ENCODE results near the gene HOXA13. TPM values are rescaled to one million over a fixed set of nuclear protein-coding genes. Genes with fewer than 3 reads are reported as not detected.

The HOXA13 gene
- total RNA-seq, 2 donors from 2014 or later: not detected

GRCh38 chr7:27189295-27189996, 10.4 kb downstream of the HOXA13 start:
- peaks cover 3% of the 10 kb centered on the region for H3K9me3 ChIP-seq (ENCODE audit: control insufficient read depth, low read length, poor library complexity, severe bottlenecking)
- DNase-seq (peak in 1 of 3 donors; percentile 5), ATAC-seq (no peak)
- Mint-ChIP-seq H3K36me3 (ENCODE audit: low read depth) (peaks cover 4% of the 10 kb centered on the region), H3K4me3 (peak overlapping the region; percentile 85), H3K27me3 (peaks cover 91% of the 10 kb centered on the region), H3K4me1 (peaks cover 33% of the 10 kb centered on the region), H3K27ac (peak overlapping the region; percentile 8)

GRCh38 chr7:27188386-27189294, 11.3 kb downstream of the HOXA13 start:
- ATAC-seq (peak; percentile 32), DNase-seq (peak in 1 of 3 donors; percentile 7)
- H3K27ac Mint-ChIP-seq: peak overlapping the region; percentile 63
- H3K4me3 Mint-ChIP-seq: peak overlapping the region; percentile 85
- peaks cover 90% of the 10 kb centered on the region for H3K27me3 Mint-ChIP-seq
- H3K36me3 Mint-ChIP-seq (ENCODE audit: low read depth): peaks cover 4% of the 10 kb centered on the region
- H3K4me1 Mint-ChIP-seq: peaks cover 36% of the 10 kb centered on the region
- peaks cover 3% of the 10 kb centered on the region for H3K9me3 ChIP-seq (ENCODE audit: control insufficient read depth, low read length, poor library complexity, severe bottlenecking)

GRCh38 chr7:27187475-27188385, 12.2 kb downstream of the HOXA13 start:
- DNase-seq: peak in 1 of 3 donors; percentile 7
- peak overlapping the region; percentile 69 for H3K27ac Mint-ChIP-seq
- H3K4me1 Mint-ChIP-seq: peaks cover 36% of the 10 kb centered on the region
- peaks cover 90% of the 10 kb centered on the region for H3K27me3 Mint-ChIP-seq
- no peak for ATAC-seq
- peaks cover 4% of the 10 kb centered on the region for H3K36me3 Mint-ChIP-seq (ENCODE audit: low read depth)
- peaks cover 3% of the 10 kb centered on the region for H3K9me3 ChIP-seq (ENCODE audit: control insufficient read depth, low read length, poor library complexity, severe bottlenecking)
- H3K4me3 Mint-ChIP-seq: peak overlapping the region; percentile 85

- ATAC-seq: no peak
- peaks cover 3% of the 10 kb centered on the region for H3K9me3 ChIP-seq (ENCODE audit: control insufficient read depth, low read length, poor library complexity, severe bottlenecking)
- Mint-ChIP-seq H3K4me1 (peaks cover 32% of the 10 kb centered on the region), H3K27me3 (peaks cover 89% of the 10 kb centered on the region), H3K4me3 (peak overlapping the region; percentile 7), H3K27ac (peak overlapping the region; percentile 69), H3K36me3 (ENCODE audit: low read depth) (peaks cover 4% of the 10 kb centered on the region)
- DNase-seq: no peak
Observed at GRCh38 chr7:27186668-27187474, 13.0 kb downstream of the HOXA13 start.

GRCh38 chr7:27185854-27186667, 13.8 kb downstream of the HOXA13 start:
- peak overlapping the region; percentile 39 for H3K27ac Mint-ChIP-seq
- peaks cover 30% of the 10 kb centered on the region for H3K4me1 Mint-ChIP-seq
- DNase-seq: peak in 1 of 3 donors; percentile 7
- peaks cover 3% of the 10 kb centered on the region for H3K9me3 ChIP-seq (ENCODE audit: control insufficient read depth, low read length, poor library complexity, severe bottlenecking)
- ATAC-seq: no peak
- peaks cover 81% of the 10 kb centered on the region for H3K27me3 Mint-ChIP-seq
- H3K4me3 Mint-ChIP-seq: peak overlapping the region; percentile 60
- peaks cover 4% of the 10 kb centered on the region for H3K36me3 Mint-ChIP-seq (ENCODE audit: low read depth)

- peaks cover 3% of the 10 kb centered on the region for H3K9me3 ChIP-seq (ENCODE audit: control insufficient read depth, low read length, poor library complexity, severe bottlenecking)
- DNase-seq (no peak), ATAC-seq (no peak)
- peaks cover 32% of the 10 kb centered on the region for H3K4me1 Mint-ChIP-seq
- H3K36me3 Mint-ChIP-seq (ENCODE audit: low read depth): peaks cover 4% of the 10 kb centered on the region
- peak within 1 kb of the TSS; percentile 85 for H3K4me3 Mint-ChIP-seq
- peak within 1 kb of the TSS; percentile 73 for H3K27ac Mint-ChIP-seq
- peaks cover 77% of the 10 kb centered on the region for H3K27me3 Mint-ChIP-seq
Observed at GRCh38 chr7:27185013-27185853, 14.7 kb downstream of the HOXA13 start, which contains the start of gene HOXA11. Gene HOXA11, minus strand, starts transcription at chr7:27185232. Its CDS starts 88 bp downstream, at chr7:27185144.

GRCh38 chr7:27184337-27185012, 15.4 kb downstream of the HOXA13 start:
- DNase-seq (peak in 1 of 3 donors; percentile 10), ATAC-seq (no peak)
- Mint-ChIP-seq H3K4me1 (peaks cover 37% of the 10 kb centered on the region), H3K4me3 (peak overlapping the region; percentile 85), H3K36me3 (ENCODE audit: low read depth) (peaks cover 6% of the 10 kb centered on the region), H3K27ac (peak overlapping the region; percentile 73), H3K27me3 (peaks cover 77% of the 10 kb centered on the region)
- peaks cover 3% of the 10 kb centered on the region for H3K9me3 ChIP-seq (ENCODE audit: control insufficient read depth, low read length, poor library complexity, severe bottlenecking)

- H3K27ac Mint-ChIP-seq: peak overlapping the region; percentile 73
- H3K27me3 Mint-ChIP-seq: peaks cover 77% of the 10 kb centered on the region
- peak overlapping the region; percentile 85 for H3K4me3 Mint-ChIP-seq
- peaks cover 36% of the 10 kb centered on the region for H3K4me1 Mint-ChIP-seq
- H3K36me3 Mint-ChIP-seq (ENCODE audit: low read depth): peaks cover 6% of the 10 kb centered on the region
- peaks cover 3% of the 10 kb centered on the region for H3K9me3 ChIP-seq (ENCODE audit: control insufficient read depth, low read length, poor library complexity, severe bottlenecking)
- DNase-seq (no peak), ATAC-seq (no peak)
Observed at GRCh38 chr7:27183682-27184336, 16.1 kb downstream of the HOXA13 start.

GRCh38 chr7:27182861-27183681, 16.8 kb downstream of the HOXA13 start:
- DNase-seq (peak in 1 of 3 donors; percentile 4), ATAC-seq (no peak)
- H3K9me3 ChIP-seq (ENCODE audit: control insufficient read depth, low read length, poor library complexity, severe bottlenecking): peaks cover 3% of the 10 kb centered on the region
- peaks cover 2% of the 10 kb centered on the region for H3K36me3 Mint-ChIP-seq (ENCODE audit: low read depth)
- H3K4me1 Mint-ChIP-seq: peaks cover 29% of the 10 kb centered on the region
- H3K27me3 Mint-ChIP-seq: peaks cover 76% of the 10 kb centered on the region
- peak overlapping the region; percentile 47 for H3K4me3 Mint-ChIP-seq
- peak overlapping the region; percentile 73 for H3K27ac Mint-ChIP-seq
